IPS-NIHi7 (cell line): ENCODE data around the gene AVPI1.
A peak's percentile ranks its signal among the peaks of the same experiment; 100 is the strongest.
"Not testable (repeated sequence)": the region's sequence is repeated elsewhere in the genome, so short reads cannot be mapped to it uniquely, and the experiment has no call there.

ENCODE experiments used
- DNase-seq: peaks from one replicate; pipeline ENCODE4 v3.0.0; 2012; ENCODE audit warnings: mixed read lengths; ENCODE audit errors: extremely low spot score

Gene AVPI1

DNA sequence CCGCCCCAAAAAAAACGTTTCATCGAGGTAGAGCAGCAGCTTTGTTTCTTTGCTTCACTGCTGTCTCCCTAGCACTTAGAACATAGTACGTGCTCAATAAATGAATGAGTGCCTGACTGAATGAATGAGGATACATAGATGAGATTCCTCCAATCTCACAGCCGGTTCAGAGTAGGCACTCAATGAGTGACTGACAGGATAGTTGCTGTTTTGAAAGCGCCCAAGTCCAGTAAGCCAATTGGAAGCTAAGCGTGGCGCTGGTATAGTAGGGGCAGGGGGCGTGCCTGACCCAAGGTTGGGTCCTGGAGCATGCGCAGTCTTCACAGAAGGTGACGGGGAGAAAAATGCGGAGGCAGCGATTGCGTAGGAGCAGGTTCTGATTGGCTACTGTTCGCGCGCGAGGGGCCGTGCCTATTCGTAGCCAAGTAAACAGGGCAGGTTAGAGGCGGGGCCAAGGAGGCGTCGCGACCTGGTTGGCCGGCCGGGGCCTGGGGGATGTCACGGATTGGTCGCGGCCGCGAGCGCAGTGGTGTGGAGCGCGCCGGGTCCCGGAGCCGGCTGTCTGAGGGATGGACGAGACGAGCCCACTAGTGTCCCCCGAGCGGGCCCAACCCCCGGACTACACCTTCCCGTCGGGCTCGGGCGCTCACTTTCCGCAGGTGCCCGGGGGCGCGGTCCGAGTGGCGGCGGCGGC, 46.7 kb downstream of the AVPI1 start, which contains the start of gene PI4K2A:
PI4K2A (plus strand) TSS at position 498 of the 694 bp plus-strand sequence; CDS start at position 570, 72 bp downstream.
- DNase-seq: peak; percentile 99

GRCh38 chr10:97639090-97639489, 48.0 kb downstream of the AVPI1 start:
- not testable (repeated sequence) for DNase-seq

- DNase-seq: no peak
Measured at GRCh38 chr10:97635577-97635976, 51.5 kb downstream of the AVPI1 start.

GRCh38 chr10:97633921-97634320, 53.1 kb downstream of the AVPI1 start:
- DNase-seq: no peak

- DNase-seq: peak; percentile 96
Measured at GRCh38 chr10:97632949-97633884, 53.8 kb downstream of the AVPI1 start, which contains the start of gene MORN4. Gene MORN4 (minus strand): TSS chr10:97633500. CDS start chr10:97619653, 13,847 bp downstream.

- no peak for DNase-seq
Measured at GRCh38 chr10:97631098-97631497, 55.9 kb downstream of the AVPI1 start.

DNA sequence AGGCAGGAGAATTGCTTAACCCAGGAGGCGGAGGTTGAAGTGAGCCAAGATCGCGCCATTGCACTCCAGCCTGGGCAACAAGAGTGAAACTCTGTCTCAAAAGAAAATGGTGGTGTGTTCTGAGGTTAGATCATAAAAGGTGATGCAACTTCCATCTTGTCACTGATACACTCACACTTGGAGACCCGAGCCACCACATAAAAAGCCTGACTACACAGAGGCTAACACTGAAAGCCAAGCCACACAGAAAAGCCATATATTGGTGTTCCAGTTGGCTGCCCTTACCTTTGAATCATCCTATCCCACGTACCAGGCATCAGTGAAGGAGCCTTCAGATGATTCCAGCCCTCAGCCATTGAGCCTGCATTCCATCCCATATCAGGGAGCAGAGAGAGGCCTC, 57.8 kb downstream of the AVPI1 start:
- DNase-seq: no peak

DNA sequence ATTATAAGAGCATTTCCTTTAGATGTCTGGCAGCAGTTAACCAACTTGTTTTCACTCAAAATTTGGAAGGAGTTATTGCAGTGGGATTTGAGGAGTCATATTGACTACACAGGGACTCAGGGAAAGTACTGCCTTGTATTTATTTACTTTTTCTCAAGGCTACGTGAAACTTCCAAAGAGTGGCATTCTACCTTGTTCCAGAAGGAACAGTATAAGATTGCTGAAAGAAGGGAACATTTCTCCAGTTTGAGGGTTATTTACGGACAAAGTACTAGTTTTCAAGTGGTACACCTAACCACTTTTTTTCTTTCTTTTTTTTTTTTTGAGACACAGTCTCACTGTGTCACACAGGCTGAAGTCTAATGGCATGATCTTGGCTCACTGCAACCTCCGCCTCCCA, 58.8 kb downstream of the AVPI1 start:
- DNase-seq: no peak

DNA sequence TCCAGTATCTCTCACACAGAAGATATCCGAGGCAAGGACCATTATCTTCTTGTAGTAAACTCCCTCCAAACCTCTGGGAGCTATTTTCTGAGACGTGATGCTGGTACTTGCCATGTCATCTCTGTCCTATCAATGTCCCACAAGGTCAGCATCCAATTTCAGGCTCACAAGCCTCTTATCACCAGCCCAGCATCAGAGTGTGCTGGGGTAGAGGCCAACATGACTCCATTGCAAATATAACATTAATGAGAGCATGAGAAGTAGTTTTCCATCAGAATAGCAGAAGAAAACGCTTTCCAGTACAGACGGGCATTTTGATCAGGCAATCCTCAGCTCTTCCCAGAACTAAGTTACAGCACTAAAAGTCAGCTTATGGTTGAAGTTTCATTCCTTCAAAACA, 59.3 kb downstream of the AVPI1 start:
- no peak for DNase-seq
